ENCODE results near the gene FRMPD4.

Gene FRMPD4

GRCh38 chrX:12223650-12224049 is 85.4 kb downstream of the FRMPD4 start:
- no peak for DNase-seq

GRCh38 chrX:12225107-12225506 is 86.8 kb downstream of the FRMPD4 start:
- DNase-seq = no peak

- DNase-seq = no peak
These were observed 89.3 kb downstream of the FRMPD4 start for GRCh38 chrX:12227412-12228041.

GRCh38 chrX:12228862-12229261 is 90.6 kb downstream of the FRMPD4 start:
- no peak for DNase-seq

GRCh38 chrX:12229986-12230385 is 91.7 kb downstream of the FRMPD4 start:
- no peak for DNase-seq

GRCh38 chrX:12234534-12235329 is 96.5 kb downstream of the FRMPD4 start:
- DNase-seq = no peak

GRCh38 chrX:12236156-12236555 is 97.9 kb downstream of the FRMPD4 start:
- no peak for DNase-seq

- DNase-seq = no peak
These were observed 98.9 kb downstream of the FRMPD4 start for GRCh38 chrX:12237131-12237530.

- DNase-seq = no peak
These were observed 99.5 kb downstream of the FRMPD4 start for GRCh38 chrX:12237771-12238170.

GRCh38 chrX:12239356-12240082 is 101.2 kb downstream of the FRMPD4 start:
- DNase-seq = no peak

GRCh38 chrX:12240491-12240890 is 102.2 kb downstream of the FRMPD4 start:
- DNase-seq = no peak

GRCh38 chrX:12241026-12241425 is 102.8 kb downstream of the FRMPD4 start:
- DNase-seq = no peak

GRCh38 chrX:12245650-12246645 is 107.7 kb downstream of the FRMPD4 start:
- DNase-seq = no peak

- no peak for DNase-seq
These were observed 111.7 kb downstream of the FRMPD4 start for GRCh38 chrX:12249997-12250396.

GRCh38 chrX:12263211-12263610 is 124.9 kb downstream of the FRMPD4 start:
- no peak for DNase-seq

GRCh38 chrX:12269484-12269883 is 131.2 kb downstream of the FRMPD4 start:
- DNase-seq = no peak

- no peak for DNase-seq
These were observed 139.9 kb downstream of the FRMPD4 start for GRCh38 chrX:12278151-12278550.

GRCh38 chrX:12282991-12283390 is 144.7 kb downstream of the FRMPD4 start:
- DNase-seq = no peak

- DNase-seq = no peak
These were observed 154.9 kb downstream of the FRMPD4 start for GRCh38 chrX:12292996-12293765.

GRCh38 chrX:12297353-12297752 is 159.1 kb downstream of the FRMPD4 start:
- DNase-seq = no peak

- DNase-seq = no peak
These were observed 163.0 kb downstream of the FRMPD4 start for GRCh38 chrX:12301288-12301687.

GRCh38 chrX:12304261-12304660 is 166.0 kb downstream of the FRMPD4 start:
- DNase-seq = no peak

Measured in CD4-positive, alpha-beta T cell treated with Interleukin-12 subunit alpha and Interleukin-12 subunit beta, for 1 hour (primary cell).